C4-2B (cell line): ENCODE data around the gene ROR1.

Experiments
- ZFX ChIP-seq: fragments of 450-650 bp; IDR thresholded peaks from 2 replicates; pipeline ENCODE4 v1.6.1; 2017
- TF ChIP-seq, protein P1 (sequence below): fragments of 450-650 bp; conservative IDR thresholded peaks from 2 replicates; pipeline ENCODE4 v1.5.1; 2017; ENCODE audit warnings: mild to moderate bottlenecking

DNA sequence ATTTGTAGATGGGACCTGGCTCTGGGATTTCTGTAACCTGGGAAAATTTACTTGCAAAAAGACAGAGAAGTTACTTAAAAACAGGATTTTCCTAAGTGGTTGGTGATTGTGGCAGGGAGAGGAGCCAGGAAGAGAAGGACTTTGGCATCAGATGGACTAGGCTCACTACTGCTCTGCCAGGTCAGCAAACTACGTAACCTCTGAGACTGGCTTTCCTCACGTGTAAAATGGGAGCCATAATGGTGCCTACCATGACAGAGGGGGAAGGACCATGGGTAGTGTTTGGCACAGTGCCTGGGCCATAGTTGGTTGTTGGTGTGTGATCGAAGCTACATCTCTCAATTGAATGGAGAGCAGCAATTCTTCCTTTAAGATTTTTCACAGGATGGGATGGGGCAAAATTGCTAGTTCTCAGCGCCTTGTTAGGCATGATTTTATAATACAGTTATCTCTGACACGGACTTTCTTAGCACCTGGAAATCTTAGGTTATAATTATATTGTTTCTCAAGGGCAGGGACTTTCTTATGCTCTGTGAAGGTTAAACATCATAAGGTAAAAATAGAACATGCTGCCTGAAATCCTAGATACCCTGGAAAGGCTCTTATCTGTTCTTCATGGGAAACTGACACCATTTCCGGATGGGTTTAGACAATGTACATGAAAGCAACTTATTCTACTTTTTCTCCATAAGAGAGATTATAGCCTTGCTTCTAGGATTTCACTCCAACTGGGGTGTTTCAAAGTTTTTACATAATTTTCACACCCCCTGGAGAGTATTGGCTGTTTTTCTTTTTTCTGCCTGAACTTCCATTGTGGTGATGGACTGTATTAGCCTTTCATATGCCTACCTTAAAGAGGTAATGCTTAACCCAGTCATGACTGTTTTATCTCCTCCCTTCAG lies 10.9 kb downstream of the ROR1 start:
- TF ChIP-seq, protein P1, sequence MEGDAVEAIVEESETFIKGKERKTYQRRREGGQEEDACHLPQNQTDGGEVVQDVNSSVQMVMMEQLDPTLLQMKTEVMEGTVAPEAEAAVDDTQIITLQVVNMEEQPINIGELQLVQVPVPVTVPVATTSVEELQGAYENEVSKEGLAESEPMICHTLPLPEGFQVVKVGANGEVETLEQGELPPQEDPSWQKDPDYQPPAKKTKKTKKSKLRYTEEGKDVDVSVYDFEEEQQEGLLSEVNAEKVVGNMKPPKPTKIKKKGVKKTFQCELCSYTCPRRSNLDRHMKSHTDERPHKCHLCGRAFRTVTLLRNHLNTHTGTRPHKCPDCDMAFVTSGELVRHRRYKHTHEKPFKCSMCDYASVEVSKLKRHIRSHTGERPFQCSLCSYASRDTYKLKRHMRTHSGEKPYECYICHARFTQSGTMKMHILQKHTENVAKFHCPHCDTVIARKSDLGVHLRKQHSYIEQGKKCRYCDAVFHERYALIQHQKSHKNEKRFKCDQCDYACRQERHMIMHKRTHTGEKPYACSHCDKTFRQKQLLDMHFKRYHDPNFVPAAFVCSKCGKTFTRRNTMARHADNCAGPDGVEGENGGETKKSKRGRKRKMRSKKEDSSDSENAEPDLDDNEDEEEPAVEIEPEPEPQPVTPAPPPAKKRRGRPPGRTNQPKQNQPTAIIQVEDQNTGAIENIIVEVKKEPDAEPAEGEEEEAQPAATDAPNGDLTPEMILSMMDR = no peak
- no peak for TF ChIP-seq ZFX
